GM19397 (cell line): ENCODE measurements around the gene TMPRSS5.
"Not testable (repeated sequence)": the region's sequence is repeated elsewhere in the genome, so short reads cannot be mapped to it uniquely, and the experiment has no call there.

Experiments
- ATAC-seq: cut with Tn5 transposase; IDR thresholded peaks from one replicate; pipeline ENCODE4 v1.9.1; 2021; ENCODE audit warnings: mild to moderate bottlenecking, moderate library complexity; ENCODE audit not compliant: unreplicated experiment

The TMPRSS5 gene

GRCh38 chr11:113705871-113706655, at the start of gene TMPRSS5:
TMPRSS5 (minus strand) TSS chr11:113706308; CDS start chr11:113706224, 84 bp downstream.
- no peak for ATAC-seq

- no peak for ATAC-seq
Measured at GRCh38 chr11:113752932-113753331, 46.8 kb upstream of the TMPRSS5 start.

DNA sequence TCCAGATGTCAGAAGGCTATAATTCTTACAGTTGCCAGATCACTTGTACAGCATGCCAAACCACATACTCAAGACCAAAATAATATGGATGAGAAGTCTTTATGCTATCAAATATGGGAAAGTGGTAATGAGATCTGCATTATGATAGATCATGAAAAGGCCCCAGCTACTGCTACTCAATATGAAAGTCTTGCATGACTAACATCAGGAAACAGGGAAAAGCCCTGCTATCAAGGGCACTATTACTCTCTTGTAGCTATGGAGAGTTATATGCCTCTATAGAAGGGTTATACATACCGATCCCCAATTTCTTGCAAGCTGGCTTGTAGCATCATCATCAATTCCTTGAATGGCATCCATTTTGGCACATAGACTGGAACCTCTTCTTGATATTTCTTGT, 30.2 kb upstream of the TMPRSS5 start:
- ATAC-seq, result no peak

- no peak for ATAC-seq
Measured at GRCh38 chr11:113732092-113732491, 26.0 kb upstream of the TMPRSS5 start.

DNA sequence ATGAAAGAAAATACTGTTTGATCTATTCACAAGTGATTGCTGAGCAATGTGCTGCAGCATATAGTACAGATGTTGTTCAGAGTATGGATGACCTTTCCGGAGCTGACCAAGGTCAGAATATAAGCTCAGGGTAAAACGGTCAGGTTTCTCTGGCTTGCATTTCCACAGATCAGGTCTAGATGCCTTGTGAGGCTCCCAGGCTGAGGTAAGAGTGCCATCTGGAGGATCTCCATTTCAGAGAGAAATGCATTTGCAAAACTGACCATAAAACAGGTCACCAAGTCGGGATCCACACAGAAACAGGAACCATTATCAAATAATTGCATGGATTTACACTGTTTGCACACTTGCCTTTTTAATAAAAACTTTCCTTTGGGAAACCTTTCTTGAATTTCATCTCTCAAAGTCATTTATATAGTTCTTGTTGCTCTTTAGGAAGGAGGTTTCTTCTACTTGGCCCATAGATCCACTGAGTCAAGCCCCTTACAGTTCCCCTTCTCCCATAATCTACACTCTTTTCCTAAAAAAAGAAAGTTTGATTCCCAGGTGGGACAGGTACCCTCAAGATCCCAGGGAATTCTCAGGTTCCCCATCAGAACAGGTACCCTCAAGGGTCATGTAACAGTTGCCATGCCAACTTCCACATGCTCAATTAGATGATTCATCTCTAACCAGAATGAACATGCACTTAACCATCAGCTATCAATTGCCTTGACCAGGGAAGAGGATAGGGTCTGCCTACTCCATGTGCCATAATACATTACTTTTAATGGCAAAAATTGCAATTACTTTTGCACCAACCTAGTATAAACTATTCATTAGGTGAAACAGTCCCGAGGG, 25.0 kb upstream of the TMPRSS5 start:
- ATAC-seq, result no peak

- ATAC-seq, result no peak
Measured at GRCh38 chr11:113729456-113729855, 23.3 kb upstream of the TMPRSS5 start.

DNA sequence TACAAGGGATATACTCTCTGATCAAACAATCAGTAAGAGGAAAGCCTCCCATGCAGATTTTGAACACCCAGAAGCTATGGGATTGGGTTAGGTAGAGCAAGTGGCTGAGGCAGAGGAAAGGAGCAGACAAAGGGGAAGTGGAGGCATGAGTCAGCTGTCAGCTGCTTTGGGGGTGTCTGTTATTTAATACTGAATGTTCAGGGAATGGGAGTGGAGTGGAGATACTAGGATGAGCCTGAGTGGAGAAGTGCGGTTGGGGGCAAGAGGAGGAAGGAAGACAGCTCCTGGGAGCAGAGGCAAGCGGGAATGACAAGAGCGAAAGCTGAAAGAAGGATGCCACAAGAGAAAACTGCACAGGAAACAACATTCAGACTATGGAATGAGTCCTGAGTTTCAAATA, 22.7 kb upstream of the TMPRSS5 start:
- no peak for ATAC-seq

DNA sequence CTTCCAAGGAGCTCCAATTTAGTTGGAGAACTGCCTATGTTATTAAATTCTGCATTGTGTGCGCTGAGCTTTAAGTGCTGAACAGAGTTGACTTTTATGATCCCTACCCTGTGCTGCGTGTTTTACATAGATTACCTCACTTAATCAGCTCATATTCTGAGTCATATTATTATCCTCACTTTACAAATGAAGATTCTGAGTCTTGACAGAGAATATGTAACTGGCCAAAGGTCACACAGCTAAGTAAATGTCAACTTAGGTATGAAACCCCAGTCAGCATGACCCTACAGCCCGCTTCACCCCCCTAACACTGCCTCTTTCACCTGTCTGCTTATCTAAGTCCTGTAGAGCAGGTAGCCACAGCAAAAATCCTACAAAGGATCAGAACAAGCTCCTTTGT, 19.8 kb upstream of the TMPRSS5 start:
- no peak for ATAC-seq

GRCh38 chr11:113725407-113725806, 19.3 kb upstream of the TMPRSS5 start:
- no peak for ATAC-seq

GRCh38 chr11:113724778-113725177, 18.7 kb upstream of the TMPRSS5 start:
- ATAC-seq, result no peak

- ATAC-seq, result no peak
Measured at GRCh38 chr11:113723787-113724186, 17.7 kb upstream of the TMPRSS5 start.

DNA sequence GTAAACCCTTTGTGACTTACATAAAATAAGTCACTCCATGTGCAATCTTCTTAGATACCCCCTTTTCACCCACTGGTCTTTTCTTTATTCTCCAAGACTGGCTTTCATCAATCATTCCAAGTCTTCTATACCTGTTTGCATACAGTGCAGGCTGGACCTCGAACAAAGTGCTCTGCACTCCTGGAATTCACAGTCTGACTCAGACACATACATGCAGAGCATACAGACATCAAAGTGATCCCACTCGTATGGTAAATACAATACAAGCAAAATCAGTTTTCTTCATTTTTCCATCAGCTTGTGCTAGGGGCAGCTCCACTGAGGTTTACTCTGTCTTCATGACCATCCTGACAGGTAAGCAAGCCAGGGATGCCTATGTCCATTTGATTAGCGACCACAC, 16.8 kb upstream of the TMPRSS5 start:
- ATAC-seq, result no peak

DNA sequence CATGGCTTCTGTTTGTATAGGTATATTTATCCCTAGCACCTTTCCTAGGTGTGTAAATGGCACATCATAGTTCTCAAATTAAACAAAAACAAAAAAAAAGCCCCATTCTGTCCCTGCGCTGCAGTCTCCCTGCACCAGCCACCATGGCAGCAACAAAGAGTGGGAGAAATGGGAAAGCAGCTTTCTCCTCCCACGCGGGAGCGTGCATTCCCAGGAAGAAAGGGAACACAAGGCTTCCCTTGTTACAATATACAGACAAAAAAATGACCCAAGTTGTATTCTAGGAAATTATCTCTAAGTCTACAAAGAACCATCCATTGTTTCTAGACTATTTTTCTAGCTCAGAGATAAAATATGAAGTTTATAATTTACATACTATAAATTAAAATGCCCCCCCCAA, 16.1 kb upstream of the TMPRSS5 start:
- no peak for ATAC-seq

DNA sequence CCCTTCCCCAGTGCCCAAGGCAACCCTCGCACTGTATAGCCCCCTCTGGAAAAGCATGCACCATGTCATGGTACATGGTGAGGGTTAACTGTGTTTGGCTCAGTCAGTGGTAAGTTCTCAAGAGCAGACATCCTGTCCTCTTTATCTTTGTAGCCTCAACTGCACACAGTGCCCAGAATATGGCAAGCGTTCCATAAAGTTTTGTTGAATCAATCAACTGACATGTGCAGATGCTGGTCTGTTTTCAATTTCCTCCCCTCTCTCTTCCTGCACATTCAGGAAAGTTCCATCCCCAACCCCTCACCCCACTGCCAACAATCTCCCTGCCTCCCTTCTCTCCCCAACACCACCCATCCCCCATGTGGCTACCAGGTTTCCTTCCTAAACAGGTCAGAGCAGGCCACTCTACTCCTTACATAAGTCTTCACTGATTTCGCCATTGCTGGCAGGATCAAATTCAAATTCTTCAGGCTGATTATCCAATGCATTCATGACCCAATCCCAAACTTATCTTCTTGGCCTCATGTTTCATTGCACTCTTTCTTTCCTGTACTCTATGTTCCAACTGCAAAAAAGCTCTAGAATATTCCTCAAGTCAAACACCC, 15.5 kb upstream of the TMPRSS5 start:
- ATAC-seq, result no peak

- ATAC-seq, result not testable (repeated sequence)
Measured at GRCh38 chr11:113720478-113720877, 14.4 kb upstream of the TMPRSS5 start.

- no peak for ATAC-seq
Measured at GRCh38 chr11:113715882-113716625, 9.9 kb upstream of the TMPRSS5 start.

DNA sequence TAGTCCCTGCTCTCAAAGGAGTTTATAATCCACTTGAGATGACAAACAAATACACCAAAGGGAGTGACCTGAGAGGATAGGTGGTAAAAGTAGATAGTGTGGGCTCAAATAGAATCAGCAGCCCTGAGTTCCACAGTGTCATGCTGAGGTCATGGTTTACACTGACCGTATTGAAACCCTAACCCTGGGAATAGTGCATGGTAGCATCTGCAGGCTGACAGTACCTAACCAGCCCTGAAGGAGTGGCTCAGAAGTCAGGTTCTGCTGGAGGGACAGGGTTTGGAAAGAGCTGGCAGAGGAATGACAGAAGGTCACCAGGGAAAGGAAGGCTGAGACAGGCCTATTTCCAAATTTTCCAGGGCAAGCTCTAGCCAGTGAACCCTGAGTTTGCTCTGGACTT, 9.2 kb upstream of the TMPRSS5 start:
- no peak for ATAC-seq

- no peak for ATAC-seq
Measured at GRCh38 chr11:113710989-113711388, 4.9 kb upstream of the TMPRSS5 start.

- not testable (repeated sequence) for ATAC-seq
Measured at GRCh38 chr11:113703551-113703950, 2.6 kb downstream of the TMPRSS5 start.

DNA sequence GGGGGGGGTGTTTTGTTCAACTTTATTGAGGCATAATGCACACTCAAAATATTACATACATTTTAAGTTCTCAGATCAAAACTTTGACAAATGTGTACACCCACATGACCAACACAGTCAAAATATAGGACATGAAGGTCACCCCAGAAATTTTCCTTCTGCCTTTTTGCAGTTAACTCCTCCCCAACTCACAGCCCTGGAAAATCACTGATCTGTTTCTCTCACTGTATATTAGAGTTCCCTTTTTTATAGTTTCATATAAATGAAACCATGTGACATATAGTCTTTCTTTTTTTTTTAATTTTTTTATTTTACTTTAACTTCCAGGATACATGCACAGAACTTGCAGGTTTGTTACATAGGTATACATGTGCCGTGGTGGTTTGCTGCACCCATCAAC, 4.6 kb downstream of the TMPRSS5 start:
- no peak for ATAC-seq

GRCh38 chr11:113698515-113698914, 7.6 kb downstream of the TMPRSS5 start:
- no peak for ATAC-seq
